ENCODE measurements around the gene KRT72.

Gene KRT72

GRCh38 chr12:52600941-52601481, at the start of gene KRT72:
TSS of gene KRT72 (minus strand) at chr12:52601463. CDS start at chr12:52601452, 11 bp downstream.
- DNase-seq, result no peak

- DNase-seq, result no peak
These were observed 49.3 kb upstream of the KRT72 start for GRCh38 chr12:52650520-52651081.

- no peak for DNase-seq
These were observed 47.8 kb upstream of the KRT72 start for GRCh38 chr12:52649066-52649465.

- no peak for DNase-seq
These were observed 46.8 kb upstream of the KRT72 start for GRCh38 chr12:52648012-52648550.

GRCh38 chr12:52647601-52648000, 46.3 kb upstream of the KRT72 start:
- no peak for DNase-seq

GRCh38 chr12:52646613-52647012, 45.4 kb upstream of the KRT72 start:
- no peak for DNase-seq

- DNase-seq, result no peak
These were observed 44.7 kb upstream of the KRT72 start for GRCh38 chr12:52645982-52646381.

GRCh38 chr12:52645120-52645761, 44.0 kb upstream of the KRT72 start:
- peak; percentile 51 to 68 for DNase-seq

- DNase-seq, result no peak
These were observed 42.8 kb upstream of the KRT72 start for GRCh38 chr12:52644078-52644415.

GRCh38 chr12:52643233-52644077, 42.2 kb upstream of the KRT72 start:
- no peak for DNase-seq

- no peak for DNase-seq
These were observed 40.2 kb upstream of the KRT72 start for GRCh38 chr12:52641468-52641867.

GRCh38 chr12:52637299-52637698, 36.0 kb upstream of the KRT72 start:
- no peak for DNase-seq

- no peak for DNase-seq
These were observed 35.5 kb upstream of the KRT72 start for GRCh38 chr12:52636592-52637258.

GRCh38 chr12:52636189-52636588, 34.9 kb upstream of the KRT72 start:
- DNase-seq, result no peak

- no peak for DNase-seq
These were observed 33.2 kb upstream of the KRT72 start for GRCh38 chr12:52634266-52635056.

- no peak for DNase-seq
These were observed 32.1 kb upstream of the KRT72 start for GRCh38 chr12:52633383-52633782.

GRCh38 chr12:52632656-52633055, 31.4 kb upstream of the KRT72 start:
- no peak for DNase-seq

- no peak for DNase-seq
These were observed 30.6 kb upstream of the KRT72 start for GRCh38 chr12:52631676-52632459.

GRCh38 chr12:52631264-52631663, 30.0 kb upstream of the KRT72 start:
- DNase-seq, result no peak

- no peak for DNase-seq
These were observed 29.4 kb upstream of the KRT72 start for GRCh38 chr12:52630599-52631200.

- no peak for DNase-seq
These were observed 28.8 kb upstream of the KRT72 start for GRCh38 chr12:52630008-52630500.
